GM19023 (cell line): ENCODE data around the gene PPP1R14D.

Experiments used
- ATAC-seq: cut with Tn5 transposase; IDR thresholded peaks from one replicate; pipeline ENCODE4 v1.9.1; 2021; ENCODE audit warnings: mild to moderate bottlenecking, moderate library complexity; ENCODE audit not compliant: unreplicated experiment

PPP1R14D gene

DNA sequence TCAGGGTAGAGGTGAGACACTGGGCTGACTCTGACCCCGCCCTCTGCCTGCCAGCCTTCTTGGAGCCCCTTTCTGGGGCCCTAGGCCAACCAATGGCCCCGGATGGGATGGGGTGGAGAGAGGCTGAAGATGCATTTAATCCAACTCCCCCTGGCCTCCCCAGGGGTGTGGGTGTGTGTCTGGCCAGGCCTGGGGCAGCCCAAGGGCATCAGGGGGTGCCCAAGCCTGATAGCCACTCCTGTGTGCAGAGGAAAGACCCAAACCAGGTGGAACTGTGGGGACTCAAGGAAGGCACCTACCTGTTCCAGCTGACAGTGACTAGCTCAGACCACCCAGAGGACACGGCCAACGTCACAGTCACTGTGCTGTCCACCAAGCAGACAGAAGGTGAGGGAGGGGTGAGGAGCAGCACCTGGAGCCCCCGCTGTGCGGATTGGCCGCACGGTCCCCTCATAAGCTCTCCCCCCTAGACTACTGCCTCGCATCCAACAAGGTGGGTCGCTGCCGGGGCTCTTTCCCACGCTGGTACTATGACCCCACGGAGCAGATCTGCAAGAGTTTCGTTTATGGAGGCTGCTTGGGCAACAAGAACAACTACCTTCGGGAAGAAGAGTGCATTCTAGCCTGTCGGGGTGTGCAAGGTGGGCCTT is 24.9 kb upstream of the PPP1R14D start:
- ATAC-seq, result no peak

GRCh38 chr15:40852529-40852928 is 24.0 kb upstream of the PPP1R14D start:
- no peak for ATAC-seq

DNA sequence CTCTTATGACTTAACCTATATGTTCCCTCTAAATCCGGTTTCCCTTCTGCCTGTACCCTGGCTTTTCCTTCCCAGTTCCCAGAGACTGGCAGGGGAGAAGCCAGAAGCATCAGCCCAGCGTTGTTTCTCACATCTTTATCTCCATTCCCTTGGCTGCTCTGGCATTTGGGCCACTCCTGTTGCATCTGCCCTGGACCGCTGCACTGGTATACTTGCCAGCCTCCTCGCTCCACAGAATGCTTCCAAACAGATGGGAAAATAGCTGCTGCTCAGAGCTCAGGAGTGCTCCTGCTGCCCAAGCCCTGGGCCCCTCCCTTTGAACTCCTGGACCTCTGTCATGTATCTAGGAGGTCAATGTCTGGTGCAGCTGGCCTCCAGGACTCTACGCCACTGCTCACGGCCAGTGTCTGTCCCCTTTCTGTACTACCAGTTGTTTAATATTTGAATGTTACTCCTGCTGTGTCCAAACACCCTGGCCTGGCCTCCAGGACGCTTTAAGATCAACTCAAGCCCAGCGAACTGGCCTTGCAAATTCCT is 22.1 kb upstream of the PPP1R14D start:
- ATAC-seq, result no peak

- no peak for ATAC-seq
Observed at GRCh38 chr15:40847223-40847961, 18.9 kb upstream of the PPP1R14D start.

DNA sequence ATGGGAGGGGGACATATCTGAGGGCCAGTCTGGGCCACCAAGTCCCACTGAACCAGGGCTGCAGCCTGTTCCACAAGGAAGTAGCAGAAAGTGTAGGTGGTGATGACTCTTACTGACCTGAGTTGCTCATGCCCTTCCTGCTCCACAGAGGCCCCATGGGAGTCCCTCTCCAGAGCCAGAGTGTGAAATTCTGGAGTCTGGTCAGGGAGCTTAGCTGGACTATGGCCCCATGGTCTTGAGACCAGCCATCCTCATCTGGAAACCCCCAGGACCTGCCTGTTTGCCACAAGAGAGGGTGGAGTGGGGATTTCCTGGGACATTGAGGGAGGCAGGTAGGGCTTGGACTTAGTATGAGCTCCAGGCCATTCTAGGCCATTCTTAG is 18.3 kb upstream of the PPP1R14D start:
- ATAC-seq, result no peak

- ATAC-seq, result no peak
Observed at GRCh38 chr15:40845511-40846284, 17.2 kb upstream of the PPP1R14D start.

DNA sequence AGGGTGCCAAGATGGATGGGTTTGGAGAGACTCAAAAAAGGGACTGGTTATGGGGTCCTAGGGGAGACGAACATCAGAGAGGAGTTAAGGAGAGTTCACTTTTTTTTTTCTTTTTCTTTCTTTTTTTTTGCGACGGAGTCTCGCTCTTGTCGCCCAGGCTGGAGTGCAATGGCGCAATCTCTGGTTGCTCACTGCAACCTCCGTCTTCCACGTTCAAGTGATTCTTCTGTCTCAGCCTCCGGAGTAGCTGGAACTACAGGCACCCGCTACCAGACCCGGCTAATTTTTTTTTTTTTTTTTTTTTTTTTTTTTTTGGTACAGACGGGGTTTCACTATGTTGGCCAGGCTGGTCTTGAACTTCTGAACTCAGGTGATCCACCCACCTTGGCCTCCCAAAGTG is 16.5 kb upstream of the PPP1R14D start:
- no peak for ATAC-seq

- ATAC-seq, result no peak
Observed at GRCh38 chr15:40844696-40845030, 16.2 kb upstream of the PPP1R14D start.

DNA sequence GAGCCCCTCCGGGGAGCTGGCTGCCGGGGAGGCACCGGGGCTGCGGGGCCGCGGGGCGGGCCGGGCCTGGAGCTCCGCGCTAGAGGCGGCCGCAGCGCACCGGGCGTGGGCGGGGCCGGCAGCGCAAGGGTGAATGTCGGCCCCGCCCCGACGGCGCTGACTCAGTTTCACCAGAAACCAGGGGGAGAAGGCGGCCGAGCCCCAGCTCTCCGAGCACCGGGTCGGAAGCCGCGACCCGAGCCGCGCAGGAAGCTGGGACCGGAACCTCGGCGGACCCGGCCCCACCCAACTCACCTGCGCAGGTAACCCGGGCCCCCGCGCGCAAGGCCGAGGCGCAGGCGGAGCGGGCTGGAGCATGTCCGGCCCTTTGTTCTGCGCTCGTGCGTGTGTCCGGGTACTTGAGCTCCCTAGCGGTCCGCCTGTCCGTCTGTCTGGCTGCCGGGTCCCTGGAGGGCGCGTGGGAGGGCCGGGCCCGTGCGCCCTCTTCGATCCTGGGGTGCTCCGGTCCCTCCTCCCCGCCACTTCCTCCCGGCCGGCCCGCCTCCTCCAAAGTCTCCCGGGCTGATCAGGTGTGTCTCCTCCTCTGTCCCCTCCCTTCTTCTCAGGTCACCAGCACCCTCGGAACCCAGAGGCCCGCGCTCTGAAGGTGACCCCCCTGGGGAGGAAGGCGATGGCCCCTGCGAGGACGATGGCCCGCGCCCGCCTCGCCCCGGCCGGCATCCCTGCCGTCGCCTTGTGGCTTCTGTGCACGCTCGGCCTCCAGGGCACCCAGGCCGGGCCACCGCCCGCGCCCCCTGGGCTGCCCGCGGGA is 15.6 kb upstream of the PPP1R14D start, which contains the start of gene SPINT1:
TSS of gene SPINT1 (plus strand) at position 164 of the 811 bp plus-strand sequence. CDS start at position 671, 507 bp downstream.
- no peak for ATAC-seq

GRCh38 chr15:40843261-40843884 is 14.9 kb upstream of the PPP1R14D start:
- ATAC-seq, result no peak

DNA sequence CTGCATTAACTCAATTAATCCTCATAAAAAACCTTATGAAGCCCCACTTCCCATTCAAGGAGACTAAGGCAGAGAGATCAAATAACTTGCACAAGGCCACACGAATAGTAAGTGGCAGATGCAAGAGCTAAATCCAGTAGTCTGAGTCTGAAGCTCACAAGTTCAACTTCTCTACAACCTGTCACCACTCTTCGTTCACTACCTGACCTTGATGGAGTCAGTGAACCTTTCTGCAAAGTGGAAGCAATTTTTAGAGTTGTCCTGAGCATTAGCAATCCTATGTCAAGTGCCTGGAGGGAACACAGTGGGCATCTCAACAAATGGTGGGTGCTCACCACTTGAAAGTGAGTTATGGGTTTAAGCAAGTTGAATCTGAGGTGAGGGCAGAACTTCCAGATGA is 13.2 kb upstream of the PPP1R14D start:
- ATAC-seq, result no peak

DNA sequence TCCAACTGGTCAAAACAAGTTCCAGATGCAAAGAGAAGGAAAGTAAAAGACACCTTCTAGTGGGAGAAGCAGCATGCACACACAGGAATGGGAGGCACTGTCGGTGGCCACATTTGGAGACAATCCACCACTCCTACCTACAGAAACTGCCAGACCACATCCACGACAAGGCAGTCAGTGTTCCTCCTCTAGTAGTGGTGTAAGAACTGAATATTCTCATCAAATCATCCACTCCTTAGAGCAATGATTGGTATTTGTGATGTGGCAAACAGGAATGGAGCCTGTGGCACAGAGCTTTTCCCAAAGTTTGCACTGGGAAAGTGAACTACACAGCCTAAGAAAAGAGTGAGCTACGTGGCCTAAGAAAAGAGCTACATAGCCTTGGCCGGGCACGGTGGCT is 10.2 kb upstream of the PPP1R14D start:
- ATAC-seq, result no peak

- ATAC-seq, result no peak
Observed at GRCh38 chr15:40836020-40836419, 7.5 kb upstream of the PPP1R14D start.

GRCh38 chr15:40832903-40833302 is 4.4 kb upstream of the PPP1R14D start:
- no peak for ATAC-seq

- ATAC-seq, result no peak
Observed at GRCh38 chr15:40831861-40832260, 3.4 kb upstream of the PPP1R14D start.

GRCh38 chr15:40830884-40831283 is 2.4 kb upstream of the PPP1R14D start:
- no peak for ATAC-seq

GRCh38 chr15:40829115-40829514 is 607 bp upstream of the PPP1R14D start:
- no peak for ATAC-seq

DNA sequence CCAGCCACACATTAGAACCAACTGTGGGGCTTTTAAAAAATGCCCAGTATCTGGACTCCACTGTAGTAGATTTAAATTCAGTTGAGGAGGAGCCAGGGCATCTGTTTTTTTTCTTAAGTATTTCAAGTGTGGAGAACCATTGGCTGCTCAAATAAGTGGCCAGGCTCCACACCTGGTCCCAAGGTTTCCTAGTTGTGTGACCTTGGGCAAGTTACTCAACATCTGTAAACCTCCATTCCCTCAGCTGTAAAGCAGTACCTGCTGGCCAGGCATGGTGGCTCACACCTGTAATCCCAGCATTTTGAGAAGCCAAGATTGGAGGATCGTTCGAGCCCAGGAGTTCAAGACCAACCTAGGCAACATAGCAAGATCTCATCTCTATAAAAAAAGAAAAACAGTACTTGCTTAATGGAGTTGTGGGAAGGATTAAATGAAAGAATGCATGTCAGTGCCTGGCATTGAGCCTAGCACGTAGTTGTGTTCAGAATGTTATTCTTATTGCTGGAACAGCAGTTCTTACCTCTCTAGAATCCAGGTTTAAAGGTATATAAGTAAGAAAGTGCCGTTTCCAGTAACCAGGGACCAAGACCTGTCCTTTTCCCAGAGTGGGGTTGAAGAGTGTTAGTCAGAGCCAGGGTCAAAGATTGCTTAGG is 2.0 kb downstream of the PPP1R14D start:
- ATAC-seq, result no peak

GRCh38 chr15:40825661-40826422 is 2.7 kb downstream of the PPP1R14D start:
- no peak for ATAC-seq
